Lower leg skin (tissue), 4 donors: ENCODE data around the gene RPIA. TPM values are rescaled to one million over a fixed set of nuclear protein-coding genes. Genes with fewer than 3 reads are reported as not detected.
"Not testable (repeated sequence)": the region's sequence is repeated elsewhere in the genome, so short reads cannot be mapped to it uniquely, and the experiment has no call there.

Source experiments
- DNase-seq, 2 donors: peaks; one replicate each; pipeline ENCODE4 v3.0.0-alpha.2; 2019; ENCODE audit warnings: low spot score in 2 of 2
- H3K4me3 ChIP-seq: fragments of 200-600 bp; sonication (generic); 2 replicates; pipeline ENCODE4 v1.5.1; 2017; ENCODE audit warnings: mild to moderate bottlenecking, low read depth; ENCODE audit not compliant: poor library complexity, severe bottlenecking
- WGBS, 2 donors: methylation state at CpG; one replicate each; pipeline ENCODE4 v1.1.5; 2018; 5-methylcytosine and 5-hydroxymethylcytosine counted together
- intact Hi-C: fragments of 100-400 bp; cut with DNase I; formaldehyde crosslinking; loops from one replicate; pipeline ENCODE4 v1.15.0; 2023; ENCODE audit warnings: low total_unique reads
- total RNA-seq, 4 donors: library from RNA; depleted of rRNA; stranded (reverse); fragments of >200 nt; gene quantifications; one replicate each; pipeline ENCODE4 v1.1.0, GENCODE V29; 2016

Gene RPIA
- total RNA-seq, 4 donors from 2014 or later, result 5.9 to 14.1 (median 8.5) TPM

DNA sequence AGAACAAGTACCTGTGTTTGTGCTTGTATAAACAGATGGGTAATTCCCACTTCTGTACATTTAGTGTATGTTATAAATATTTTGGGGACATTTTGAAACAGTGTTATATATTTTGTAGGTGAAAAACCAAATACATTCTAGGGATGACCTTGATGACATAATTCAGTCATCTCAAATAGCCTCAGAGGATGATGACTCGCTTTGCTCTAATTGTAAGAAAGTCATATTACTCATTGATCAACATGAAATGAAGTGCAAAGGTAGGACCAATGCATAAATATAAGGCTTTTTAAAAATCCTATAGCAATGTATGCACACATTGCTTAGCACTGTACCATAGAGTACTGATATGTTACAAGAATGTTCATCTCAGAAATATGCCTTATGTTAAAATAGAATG is 105.7 kb downstream of the RPIA start:
- 56 to 75% methylated on average over 1 of the region's 1 CpG for WGBS, 2 donors
- DNase-seq, intact Hi-C loops, H3K4me3 ChIP-seq: not testable (repeated sequence)

Other genes starting within 250 kb of the RPIA start
- gene FOXI3, start 239.0 kb upstream of the RPIA start, total RNA-seq, result 1 to 10 TPM in 1 of 4 donors, not detected in 3; 2.2 TPM
- 10 to 100 TPM; 16.4 to 29.9 (median 18.6) TPM for gene EIF2AK3, start 64.2 kb upstream of the RPIA start, total RNA-seq